ENCODE data around the gene MYCBP2. TPM values are rescaled to one million over a fixed set of nuclear protein-coding genes. Genes with fewer than 3 reads are reported as not detected.
A peak's percentile ranks its signal among the peaks of the same experiment; 100 is the strongest.

Gene MYCBP2, protein sequence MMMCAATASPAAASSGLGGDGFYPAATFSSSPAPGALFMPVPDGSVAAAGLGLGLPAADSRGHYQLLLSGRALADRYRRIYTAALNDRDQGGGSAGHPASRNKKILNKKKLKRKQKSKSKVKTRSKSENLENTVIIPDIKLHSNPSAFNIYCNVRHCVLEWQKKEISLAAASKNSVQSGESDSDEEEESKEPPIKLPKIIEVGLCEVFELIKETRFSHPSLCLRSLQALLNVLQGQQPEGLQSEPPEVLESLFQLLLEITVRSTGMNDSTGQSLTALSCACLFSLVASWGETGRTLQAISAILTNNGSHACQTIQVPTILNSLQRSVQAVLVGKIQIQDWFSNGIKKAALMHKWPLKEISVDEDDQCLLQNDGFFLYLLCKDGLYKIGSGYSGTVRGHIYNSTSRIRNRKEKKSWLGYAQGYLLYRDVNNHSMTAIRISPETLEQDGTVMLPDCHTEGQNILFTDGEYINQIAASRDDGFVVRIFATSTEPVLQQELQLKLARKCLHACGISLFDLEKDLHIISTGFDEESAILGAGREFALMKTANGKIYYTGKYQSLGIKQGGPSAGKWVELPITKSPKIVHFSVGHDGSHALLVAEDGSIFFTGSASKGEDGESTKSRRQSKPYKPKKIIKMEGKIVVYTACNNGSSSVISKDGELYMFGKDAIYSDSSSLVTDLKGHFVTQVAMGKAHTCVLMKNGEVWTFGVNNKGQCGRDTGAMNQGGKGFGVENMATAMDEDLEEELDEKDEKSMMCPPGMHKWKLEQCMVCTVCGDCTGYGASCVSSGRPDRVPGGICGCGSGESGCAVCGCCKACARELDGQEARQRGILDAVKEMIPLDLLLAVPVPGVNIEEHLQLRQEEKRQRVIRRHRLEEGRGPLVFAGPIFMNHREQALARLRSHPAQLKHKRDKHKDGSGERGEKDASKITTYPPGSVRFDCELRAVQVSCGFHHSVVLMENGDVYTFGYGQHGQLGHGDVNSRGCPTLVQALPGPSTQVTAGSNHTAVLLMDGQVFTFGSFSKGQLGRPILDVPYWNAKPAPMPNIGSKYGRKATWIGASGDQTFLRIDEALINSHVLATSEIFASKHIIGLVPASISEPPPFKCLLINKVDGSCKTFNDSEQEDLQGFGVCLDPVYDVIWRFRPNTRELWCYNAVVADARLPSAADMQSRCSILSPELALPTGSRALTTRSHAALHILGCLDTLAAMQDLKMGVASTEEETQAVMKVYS (N-terminal part only)
- 100 to 1,000 TPM; 189 to 197 TPM for total RNA-seq
- 10 to 100 TPM; 13.3 to 48.3 TPM for polyA plus RNA-seq

DNA sequence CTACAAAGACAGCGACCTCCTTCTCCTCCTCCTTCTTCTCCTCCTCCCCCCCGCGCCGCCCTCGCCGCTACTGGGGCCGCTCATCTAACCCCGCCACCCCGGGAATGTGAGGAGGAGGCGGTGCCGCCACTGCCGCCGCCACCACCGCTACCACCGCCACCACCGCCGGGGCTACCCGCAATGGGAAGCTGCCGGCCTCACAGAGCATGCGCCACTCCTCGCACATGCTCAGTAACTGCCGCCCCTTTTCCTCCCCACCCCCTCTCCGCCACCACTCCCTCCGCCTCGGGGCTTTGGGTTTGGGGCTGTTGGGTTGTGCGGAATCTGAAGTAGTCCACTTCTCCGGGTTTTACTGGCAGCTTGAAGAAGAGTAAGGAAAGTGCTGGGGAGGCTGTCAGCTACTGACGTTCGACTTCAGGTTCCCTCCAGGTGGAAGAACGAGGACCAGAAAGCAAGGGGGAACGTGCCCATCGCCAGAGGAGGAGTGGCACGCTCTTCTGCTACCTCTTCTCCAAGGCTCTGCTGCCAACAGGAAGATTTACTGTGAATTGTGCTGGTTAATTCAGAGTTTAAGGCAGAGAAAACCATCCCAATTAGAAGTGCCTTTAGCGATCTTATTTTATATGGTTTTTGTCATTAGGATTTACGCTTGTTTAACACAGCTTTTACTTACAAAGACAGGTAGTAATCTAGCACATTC, at the start of gene MYCBP2:
TSS of gene MYCBP2 (minus strand) at position 190 of the 700 bp plus-strand sequence. CDS start 319 bp downstream, outside the sequence.
- ChIA-PET CTCF (ENCODE audit: partially characterized antibody) (interaction anchor here (0.7 to 7.3 kb wide), 8 partner anchors 10 to 152 kb away, joined by 3 to 65 read pairs (median 6); no protein-coding TSS in a partner anchor), POLR2A (ENCODE audit: partially characterized antibody) (interaction anchor here (0.7 to 6.5 kb wide), 13 partner anchors 10 to 441 kb away, joined by 3 to 65 read pairs (median 8); partner anchors contain the start of genes CLN5, FBXL3 and SLAIN1)
- peak; percentile 98 for DNase-seq
- Mint-ChIP-seq H3K27me3 (no peaks in the 10 kb centered on the region), H3K4me1 (peaks cover 41 to 79% (median 58%) of the 10 kb centered on the region in 4 donors), H3K9me3 (peaks cover 0 to 4% (median 0%) of the 10 kb centered on the region in 8 donors), H3K4me3 (peak within 1 kb of the TSS; percentile 97 to 99 (median 99)), H3K27ac (peak within 1 kb of the TSS; percentile 96 to 99 (median 97)), H3K36me3 (peaks cover 0 to 24% of the 10 kb centered on the region in 2 donors)
- Histone ChIP-seq H3K4me1 (ENCODE audit: insufficient read depth, low read length) (peaks cover 62% of the 10 kb centered on the region), H3K9me3 (ENCODE audit: control insufficient read depth in 1 of 2, low read length in 2 of 2) (no peaks in the 10 kb centered on the region), H3K4me3 (ENCODE audit: low read length in 2 of 2) (peak within 1 kb of the TSS; percentile 69 to 70), H3K27ac (ENCODE audit: low read depth, low read length) (peak within 1 kb of the TSS; percentile 68), H3K36me3 (ENCODE audit: insufficient read depth, low read length) (no peaks in the 10 kb centered on the region), H3K27me3 (ENCODE audit: insufficient read depth, low read length) (no peaks in the 10 kb centered on the region)
- intact Hi-C loops (cut with micrococcal nuclease) = loop anchor here (1.0 to 10.0 kb wide), 9 partner anchors 18 to 1782 kb away; partner anchors contain the start of genes CLN5, KCTD12, LMO7 and OBI1

GRCh38 chr13:77375560-77376108, 48.7 kb upstream of the MYCBP2 start:
- Mint-ChIP-seq H3K4me3 (no peak overlapping the region), H3K9me3 (no peaks in the 10 kb centered on the region), H3K36me3 (no peaks in the 10 kb centered on the region), H3K4me1 (peaks cover 0 to 7% (median 3%) of the 10 kb centered on the region in 4 donors), H3K27me3 (no peaks in the 10 kb centered on the region), H3K27ac (no peak overlapping the region)
- no peak for DNase-seq
- ChIA-PET CTCF (ENCODE audit: partially characterized antibody) (no interaction called here), POLR2A (ENCODE audit: partially characterized antibody) (no interaction called here)
- no peak overlapping the region for H3K4me3 ChIP-seq (ENCODE audit: low read length in 2 of 2)
- H3K27ac ChIP-seq (ENCODE audit: low read depth, low read length) = no peak overlapping the region
- H3K4me1 ChIP-seq (ENCODE audit: insufficient read depth, low read length) = no peaks in the 10 kb centered on the region
- intact Hi-C loops (cut with micrococcal nuclease) = no loop called here
- no peaks in the 10 kb centered on the region for H3K9me3 ChIP-seq (ENCODE audit: control insufficient read depth in 1 of 2, low read length in 2 of 2)
- no peaks in the 10 kb centered on the region for H3K27me3 ChIP-seq (ENCODE audit: insufficient read depth, low read length)
- H3K36me3 ChIP-seq (ENCODE audit: insufficient read depth, low read length) = no peaks in the 10 kb centered on the region

DNA sequence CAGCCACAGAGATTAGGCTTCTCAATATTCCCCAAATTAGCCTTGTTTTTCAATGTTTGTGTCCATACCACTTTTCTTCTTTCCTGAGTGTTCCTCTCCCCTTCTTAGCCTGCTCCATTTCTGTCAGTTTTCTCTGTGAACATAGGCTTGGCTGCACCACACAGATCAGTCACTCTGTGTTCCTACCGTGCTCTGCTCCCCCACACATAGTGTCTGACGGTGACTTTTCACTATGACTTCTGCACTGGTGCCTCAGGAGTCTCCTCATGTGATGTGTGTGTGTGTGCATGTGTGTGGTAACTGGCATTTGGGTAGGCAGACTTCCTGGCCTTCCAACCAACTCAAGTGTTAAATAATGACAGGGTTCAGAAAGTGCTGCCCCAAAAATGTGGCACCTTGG, 47.9 kb upstream of the MYCBP2 start:
- POLR2A ChIA-PET (ENCODE audit: partially characterized antibody) = no interaction called here
- CTCF ChIA-PET (ENCODE audit: partially characterized antibody) = no interaction called here

GRCh38 chr13:77374339-77374738, 47.4 kb upstream of the MYCBP2 start:
- Mint-ChIP-seq H3K4me3 (no peak overlapping the region), H3K36me3 (no peaks in the 10 kb centered on the region), H3K9me3 (no peaks in the 10 kb centered on the region), H3K4me1 (peaks cover 0 to 7% (median 3%) of the 10 kb centered on the region in 4 donors), H3K27me3 (no peaks in the 10 kb centered on the region), H3K27ac (no peak overlapping the region)
- no peak overlapping the region for H3K27ac ChIP-seq (ENCODE audit: low read depth, low read length)
- no peaks in the 10 kb centered on the region for H3K9me3 ChIP-seq (ENCODE audit: control insufficient read depth in 1 of 2, low read length in 2 of 2)
- ChIA-PET CTCF (ENCODE audit: partially characterized antibody) (no interaction called here), POLR2A (ENCODE audit: partially characterized antibody) (no interaction called here)
- H3K4me1 ChIP-seq (ENCODE audit: insufficient read depth, low read length) = no peaks in the 10 kb centered on the region
- intact Hi-C loops (cut with micrococcal nuclease) = no loop called here
- DNase-seq = no peak
- H3K4me3 ChIP-seq (ENCODE audit: low read length in 2 of 2) = no peak overlapping the region
- no peaks in the 10 kb centered on the region for H3K36me3 ChIP-seq (ENCODE audit: insufficient read depth, low read length)
- H3K27me3 ChIP-seq (ENCODE audit: insufficient read depth, low read length) = no peaks in the 10 kb centered on the region

More for the DNA sequence above, 47.9 kb upstream of the MYCBP2 start:
- H3K27me3 Mint-ChIP-seq = no peaks in the 10 kb centered on the region
- H3K4me1 ChIP-seq (ENCODE audit: insufficient read depth, low read length) = no peaks in the 10 kb centered on the region
- intact Hi-C loops (cut with micrococcal nuclease) = no loop called here
- no peaks in the 10 kb centered on the region for H3K9me3 ChIP-seq (ENCODE audit: control insufficient read depth in 1 of 2, low read length in 2 of 2)
- H3K27ac ChIP-seq (ENCODE audit: low read depth, low read length) = no peak overlapping the region
- H3K4me1 Mint-ChIP-seq = peaks cover 0 to 7% (median 3%) of the 10 kb centered on the region in 4 donors
- DNase-seq = no peak
- H3K27me3 ChIP-seq (ENCODE audit: insufficient read depth, low read length) = no peaks in the 10 kb centered on the region
- H3K36me3 ChIP-seq (ENCODE audit: insufficient read depth, low read length) = no peaks in the 10 kb centered on the region
- no peak overlapping the region for H3K4me3 ChIP-seq (ENCODE audit: low read length in 2 of 2)
- H3K36me3 Mint-ChIP-seq = no peaks in the 10 kb centered on the region
- H3K27ac Mint-ChIP-seq = peak overlapping the region in 2 of 7 donors; percentile 31 to 38
- no peaks in the 10 kb centered on the region for H3K9me3 Mint-ChIP-seq
- H3K4me3 Mint-ChIP-seq = no peak overlapping the region

DNA sequence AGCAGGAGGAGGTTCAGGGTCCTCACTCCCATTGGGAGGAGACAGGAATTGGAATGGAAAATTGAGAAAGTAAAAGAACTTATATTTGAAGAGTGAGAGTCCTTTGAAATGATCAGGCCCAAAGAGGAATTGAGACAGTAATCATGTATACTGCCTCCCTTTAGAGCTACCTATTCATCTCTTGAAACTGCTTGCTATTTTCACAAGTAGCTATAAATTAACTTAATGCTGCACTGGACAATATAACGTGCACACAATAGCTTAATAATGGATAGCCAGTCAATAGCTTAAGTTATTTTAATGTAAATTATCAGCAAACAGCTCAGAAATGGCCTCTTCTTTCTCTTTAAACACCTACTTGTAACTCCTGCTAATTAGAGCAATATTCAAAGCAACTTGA, 46.6 kb upstream of the MYCBP2 start:
- Mint-ChIP-seq H3K27me3 (no peaks in the 10 kb centered on the region), H3K27ac (no peak overlapping the region), H3K4me3 (no peak overlapping the region), H3K36me3 (no peaks in the 10 kb centered on the region), H3K9me3 (no peaks in the 10 kb centered on the region), H3K4me1 (peaks cover 0 to 7% (median 3%) of the 10 kb centered on the region in 4 donors)
- intact Hi-C loops (cut with micrococcal nuclease) = no loop called here
- no peaks in the 10 kb centered on the region for H3K4me1 ChIP-seq (ENCODE audit: insufficient read depth, low read length)
- no peaks in the 10 kb centered on the region for H3K36me3 ChIP-seq (ENCODE audit: insufficient read depth, low read length)
- no peaks in the 10 kb centered on the region for H3K9me3 ChIP-seq (ENCODE audit: control insufficient read depth in 1 of 2, low read length in 2 of 2)
- H3K27me3 ChIP-seq (ENCODE audit: insufficient read depth, low read length) = no peaks in the 10 kb centered on the region
- no peak overlapping the region for H3K4me3 ChIP-seq (ENCODE audit: low read length in 2 of 2)
- no peak overlapping the region for H3K27ac ChIP-seq (ENCODE audit: low read depth, low read length)
- ChIA-PET CTCF (ENCODE audit: partially characterized antibody) (no interaction called here), POLR2A (ENCODE audit: partially characterized antibody) (no interaction called here)
- DNase-seq = no peak

GRCh38 chr13:77372275-77372674, 45.4 kb upstream of the MYCBP2 start:
- Histone ChIP-seq H3K4me3 (ENCODE audit: low read length in 2 of 2) (no peak overlapping the region), H3K9me3 (ENCODE audit: control insufficient read depth in 1 of 2, low read length in 2 of 2) (no peaks in the 10 kb centered on the region), H3K36me3 (ENCODE audit: insufficient read depth, low read length) (no peaks in the 10 kb centered on the region), H3K27me3 (ENCODE audit: insufficient read depth, low read length) (no peaks in the 10 kb centered on the region), H3K4me1 (ENCODE audit: insufficient read depth, low read length) (no peaks in the 10 kb centered on the region), H3K27ac (ENCODE audit: low read depth, low read length) (no peak overlapping the region)
- ChIA-PET POLR2A (ENCODE audit: partially characterized antibody) (interaction anchor here (1.3 kb wide), 1 partner anchor 42 kb away, joined by 4 read pairs; no protein-coding TSS in a partner anchor), CTCF (ENCODE audit: partially characterized antibody) (no interaction called here)
- Mint-ChIP-seq H3K27ac (no peak overlapping the region), H3K4me3 (no peak overlapping the region), H3K27me3 (peaks cover 0 to 1% of the 10 kb centered on the region in 2 donors), H3K4me1 (peaks cover 0 to 7% (median 3%) of the 10 kb centered on the region in 4 donors), H3K9me3 (no peaks in the 10 kb centered on the region), H3K36me3 (no peaks in the 10 kb centered on the region)
- intact Hi-C loops (cut with micrococcal nuclease) = no loop called here
- no peak for DNase-seq
